OCI-LY1 (cell line): ENCODE data around the gene EFHD2.

Experiments
- H2AFZ ChIP-seq: fragments of 200-600 bp; sonication (generic), shearing (Covaris generic); 2 replicates; pipeline ENCODE4 v1.6.0; 2014; ENCODE audit warnings: antibody characterized with exemption, mild to moderate bottlenecking, low read length
- H3F3A ChIP-seq: fragments of 200-600 bp; sonication (generic), shearing (Covaris generic); 2 replicates; pipeline ENCODE4 v1.6.0; 2014; ENCODE audit warnings: mild to moderate bottlenecking, antibody characterized with exemption, low read length, moderate library complexity; ENCODE audit not compliant: insufficient read depth
- H3K27ac ChIP-seq: fragments of 200-600 bp; sonication (generic); 2 replicates; pipeline ENCODE4 v1.5.1; 2014; ENCODE audit warnings: low read length, mixed run types, mild to moderate bottlenecking, low read depth; ENCODE audit not compliant: poor library complexity, severe bottlenecking
- H3K27me3 ChIP-seq: fragments of 200-600 bp; sonication (generic); 2 replicates; pipeline ENCODE4 v1.6.0; 2014; ENCODE audit warnings: antibody characterized with exemption, mild to moderate bottlenecking, low read length, moderate library complexity; ENCODE audit not compliant: insufficient read depth
- H3K36me3 ChIP-seq: fragments of 200-600 bp; sonication (generic); 2 replicates; pipeline ENCODE4 v1.6.1; 2014; ENCODE audit warnings: mild to moderate bottlenecking, antibody characterized with exemption, low read length, moderate library complexity, mixed read lengths; ENCODE audit not compliant: insufficient read depth
- H3K4me1 ChIP-seq: fragments of 200-600 bp; sonication (generic); 2 replicates; pipeline ENCODE4 v1.5.1; 2014; ENCODE audit warnings: mild to moderate bottlenecking, low read length, moderate library complexity; ENCODE audit not compliant: insufficient read depth, severe bottlenecking
- H3K4me2 ChIP-seq: fragments of 200-600 bp; sonication (generic), shearing (Covaris generic); 2 replicates; pipeline ENCODE4 v1.6.1; 2014; ENCODE audit warnings: low read length
- H3K4me3 ChIP-seq: fragments of 200-600 bp; sonication (generic); 2 replicates; pipeline ENCODE4 v1.5.1; 2014; ENCODE audit warnings: low read length, low read depth, mild to moderate bottlenecking, mixed read lengths; ENCODE audit not compliant: poor library complexity, severe bottlenecking
- H3K79me2 ChIP-seq: fragments of 200-600 bp; shearing (Covaris generic); 2 replicates; pipeline ENCODE4 v1.6.1; 2016; ENCODE audit warnings: mixed run types, low read length, mixed read lengths; ENCODE audit not compliant: insufficient read depth
- H3K9ac ChIP-seq: fragments of 200-600 bp; sonication (generic), shearing (Covaris generic); 2 replicates; pipeline ENCODE4 v1.6.1; 2014; ENCODE audit warnings: mild to moderate bottlenecking, low read length, mixed read lengths
- H3K9me2 ChIP-seq: fragments of 200-600 bp; sonication (generic), shearing (Covaris generic); 2 replicates; pipeline ENCODE4 v1.6.1; 2014; ENCODE audit warnings: low read depth, mild to moderate bottlenecking, low read length, mixed read lengths
- H3K9me3 ChIP-seq: fragments of 200-600 bp; shearing (Covaris generic); 2 replicates; pipeline ENCODE4 v1.6.1; 2014; ENCODE audit warnings: low read length, mixed read lengths
- H4K20me1 ChIP-seq: fragments of 200-600 bp; sonication (generic), shearing (Covaris generic); 2 replicates; pipeline ENCODE4 v1.6.0; 2016; ENCODE audit warnings: mild to moderate bottlenecking, low read length; ENCODE audit not compliant: insufficient read depth
- CTCF ChIP-seq: fragments of 200-600 bp; sonication (generic), shearing (Covaris generic); IDR thresholded peaks from 2 replicates; pipeline ENCODE4 v1.5.1; 2017; ENCODE audit warnings: mild to moderate bottlenecking, antibody characterized with exemption, low read length, moderate library complexity, mixed read lengths
- EZH2 ChIP-seq: fragments of 200-600 bp; sonication (generic), shearing (Covaris generic); IDR thresholded peaks from 2 replicates; pipeline ENCODE4 v1.8.0; 2017; ENCODE audit warnings: borderline replicate concordance, mixed run types, mild to moderate bottlenecking, antibody characterized with exemption, low read length, moderate library complexity, mixed read lengths

Gene EFHD2

DNA sequence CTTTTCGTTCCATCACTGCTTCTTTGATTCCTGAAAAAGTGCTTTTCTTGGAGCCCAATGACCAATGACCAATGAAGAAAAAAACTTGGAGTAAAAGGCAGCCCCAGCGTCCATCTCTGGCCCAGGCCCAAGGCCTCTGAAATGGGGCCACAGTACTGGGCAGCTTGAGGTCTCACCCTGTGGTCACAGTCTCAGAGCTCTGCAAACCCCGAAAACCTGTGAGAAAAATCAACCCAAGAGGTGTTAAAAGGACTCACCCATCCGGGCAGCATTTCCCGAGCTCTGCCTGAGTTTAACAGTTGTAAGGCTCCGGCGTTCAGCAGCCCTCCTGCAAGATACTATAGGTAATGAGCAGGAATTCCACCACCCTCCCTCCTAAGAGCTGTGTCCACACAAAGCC, 2.1 kb upstream of the EFHD2 start:
- Histone ChIP-seq H3K4me3 (no peak overlapping the region), H3K9me2 (no peaks in the 10 kb centered on the region), H3K9ac (no peak overlapping the region), H2AFZ (no peak overlapping the region), H3K27me3 (peaks cover 4% of the 10 kb centered on the region; the same call in 1 of the 2 replicates), H3K4me2 (no peak overlapping the region), H3K27ac (no peak overlapping the region), H3K36me3 (no peaks in the 10 kb centered on the region), H3K79me2 (no peaks in the 10 kb centered on the region), H3K4me1 (peaks cover 24% of the 10 kb centered on the region), H3K9me3 (no peaks in the 10 kb centered on the region), H4K20me1 (no peaks in the 10 kb centered on the region), H3F3A (no peaks in the 10 kb centered on the region)
- TF ChIP-seq EZH2, result no peak
- TF ChIP-seq CTCF, result no peak

DNA sequence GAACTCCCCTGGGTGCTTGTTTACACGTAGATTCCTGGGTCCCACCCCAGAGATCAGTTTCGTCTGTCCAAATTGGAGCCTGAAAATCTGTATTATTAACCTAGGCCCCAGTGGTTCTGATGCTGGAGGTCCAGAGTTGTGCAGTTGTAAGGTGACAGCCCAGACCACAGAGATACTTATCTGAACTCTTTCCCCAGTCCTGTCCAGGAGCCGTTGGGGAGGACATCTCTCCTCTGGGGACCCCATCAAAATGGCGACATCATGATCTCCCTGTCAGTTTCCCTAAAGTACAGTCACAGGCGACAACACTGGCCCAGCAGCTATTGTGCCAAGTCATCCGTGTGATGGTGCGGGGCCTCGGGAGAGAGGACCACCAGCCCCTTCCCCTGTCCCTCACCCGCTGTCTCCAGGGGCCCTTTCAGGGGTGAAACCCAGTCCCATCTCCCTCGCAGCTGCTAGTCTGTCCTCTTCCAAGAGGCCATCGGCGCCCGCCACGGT, 749 bp upstream of the EFHD2 start:
- H3K36me3 ChIP-seq, result no peaks in the 10 kb centered on the region
- H3K9ac ChIP-seq, result peak overlapping the region; percentile 89; the same call in 1 of the 2 replicates
- H3K9me3 ChIP-seq, result no peaks in the 10 kb centered on the region
- no peaks in the 10 kb centered on the region for H3F3A ChIP-seq
- no peak overlapping the region for H2AFZ ChIP-seq
- TF ChIP-seq CTCF, result no peak
- TF ChIP-seq EZH2, result no peak
- peak overlapping the region; percentile 97 for H3K4me3 ChIP-seq
- H3K4me1 ChIP-seq, result peaks cover 22% of the 10 kb centered on the region
- H3K9me2 ChIP-seq, result no peaks in the 10 kb centered on the region
- peaks cover 4% of the 10 kb centered on the region; the same call in 1 of the 2 replicates for H3K27me3 ChIP-seq
- H3K27ac ChIP-seq, result no peak overlapping the region
- H4K20me1 ChIP-seq, result no peaks in the 10 kb centered on the region
- no peaks in the 10 kb centered on the region for H3K79me2 ChIP-seq
- H3K4me2 ChIP-seq, result peak overlapping the region; percentile 91

DNA sequence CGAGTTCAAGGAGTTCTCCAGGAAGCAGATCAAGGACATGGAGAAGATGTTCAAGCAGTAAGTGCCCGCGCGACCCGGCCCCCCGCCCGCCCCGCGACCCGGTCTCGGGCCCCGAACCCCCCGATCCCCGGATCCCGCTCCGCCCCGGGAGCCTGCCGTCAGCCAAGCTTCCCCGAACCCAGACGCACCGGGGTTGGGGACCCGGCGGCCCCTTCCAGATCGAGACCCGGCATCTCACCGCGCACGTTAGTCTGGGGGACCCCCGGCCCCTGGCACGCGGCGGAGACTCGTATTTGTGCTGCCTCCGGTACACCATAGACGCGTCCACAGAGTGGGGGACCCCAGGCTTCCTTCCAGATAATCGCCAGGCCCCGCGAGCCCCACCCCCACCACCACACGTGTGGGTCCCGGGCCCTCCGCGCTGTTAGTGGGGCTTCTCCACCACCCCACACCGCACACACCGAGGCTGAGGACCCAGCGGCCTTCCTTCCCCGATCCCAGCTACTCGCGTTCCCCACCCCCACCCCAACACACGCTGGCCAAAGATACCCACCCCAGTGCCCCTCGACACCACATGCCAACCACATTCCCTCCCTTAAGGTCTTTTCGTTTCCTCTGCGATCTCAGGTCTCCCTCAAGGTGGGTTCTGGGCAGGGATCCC, 665 bp downstream of the EFHD2 start:
- peak overlapping the region; percentile 89 for H3K9ac ChIP-seq
- no peaks in the 10 kb centered on the region for H3F3A ChIP-seq
- no peak overlapping the region for H2AFZ ChIP-seq
- no peaks in the 10 kb centered on the region for H3K9me2 ChIP-seq
- peaks cover 22% of the 10 kb centered on the region for H3K4me1 ChIP-seq
- no peaks in the 10 kb centered on the region for H3K36me3 ChIP-seq
- H3K4me2 ChIP-seq, result peak overlapping the region; percentile 91
- H3K27me3 ChIP-seq, result peaks cover 4% of the 10 kb centered on the region; the same call in 1 of the 2 replicates
- H3K79me2 ChIP-seq, result no peaks in the 10 kb centered on the region
- TF ChIP-seq CTCF (no peak), EZH2 (no peak)
- H3K4me3 ChIP-seq, result peak overlapping the region; percentile 97
- no peaks in the 10 kb centered on the region for H4K20me1 ChIP-seq
- no peaks in the 10 kb centered on the region for H3K9me3 ChIP-seq
- H3K27ac ChIP-seq, result no peak overlapping the region
